Stimulated activated naive CD8-positive, alpha-beta T cell treated with anti-CD3 and anti-CD28 coated beads, Interleukin-15, Interleukin-2, amounts not matched to agents 100 ng/mL and 50 ng/mL, for 24 hours (primary cell): Measurements from ENCODE around the gene CASP3.
"Not testable (repeated sequence)": the region's sequence is repeated elsewhere in the genome, so short reads cannot be mapped to it uniquely, and the experiment has no call there.

Experiments used
- H3K27ac Mint-ChIP-seq: one replicate; pipeline ENCODE4 v1.8.0; 2021; ENCODE audit warnings: mild to moderate bottlenecking, mixed read lengths
- H3K27me3 Mint-ChIP-seq: one replicate; pipeline ENCODE4 v1.8.0; 2021; ENCODE audit warnings: mixed read lengths
- H3K36me3 Mint-ChIP-seq: one replicate; pipeline ENCODE4 v1.8.0; 2021; ENCODE audit warnings: low read depth, mixed read lengths
- H3K4me1 Mint-ChIP-seq: one replicate; pipeline ENCODE4 v1.8.0; 2021; ENCODE audit warnings: low read depth, mixed read lengths
- H3K4me3 Mint-ChIP-seq: one replicate; pipeline ENCODE4 v1.8.0; 2021; ENCODE audit warnings: mild to moderate bottlenecking, mixed read lengths
- H3K9me3 Mint-ChIP-seq: one replicate; pipeline ENCODE4 v1.8.0; 2021; ENCODE audit warnings: mixed read lengths

Gene CASP3

DNA sequence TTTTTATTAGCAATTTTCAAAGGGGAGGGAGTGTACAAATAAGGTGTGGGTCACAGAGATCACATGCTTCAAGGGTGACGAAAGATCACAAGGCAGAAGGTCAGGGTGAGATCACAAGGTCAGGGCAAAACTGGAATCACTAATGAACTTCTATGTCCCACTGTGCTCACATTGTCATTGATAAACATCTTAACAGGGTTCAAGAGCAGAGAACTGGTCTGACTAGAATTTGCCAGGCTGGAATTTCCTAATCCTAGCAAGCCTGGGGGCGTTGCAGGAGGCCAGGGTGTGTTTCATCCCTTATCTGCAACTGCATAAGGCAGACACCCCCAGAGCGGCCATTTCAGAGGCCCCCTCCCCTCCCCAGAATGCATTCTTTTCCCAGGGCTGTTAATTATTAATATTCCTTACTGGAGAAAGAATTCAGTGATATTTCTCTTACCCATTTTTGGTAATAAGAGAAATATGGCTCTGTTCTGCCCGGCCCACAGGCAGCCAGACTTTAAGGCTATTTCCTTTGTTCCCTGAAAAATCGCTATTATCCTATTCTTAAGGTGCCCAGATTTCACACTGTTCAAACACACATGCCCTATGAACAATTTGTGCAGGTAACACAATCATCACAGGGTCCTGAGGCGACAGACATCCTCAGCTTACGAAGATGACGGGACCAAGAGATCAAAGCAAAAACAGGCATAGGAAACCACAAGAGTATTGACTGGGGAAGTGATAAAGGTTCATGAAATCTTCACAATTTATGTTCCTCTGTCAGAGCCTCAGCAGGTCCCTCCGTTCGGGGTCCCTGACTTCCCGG is 23.3 kb downstream of the CASP3 start:
- H3K4me3 Mint-ChIP-seq, H3K27ac Mint-ChIP-seq, H3K9me3 Mint-ChIP-seq, H3K27me3 Mint-ChIP-seq: not testable (repeated sequence)
- Mint-ChIP-seq H3K4me1 (peaks cover 30% of the 10 kb centered on the region), H3K36me3 (peaks cover 73% of the 10 kb centered on the region)

DNA sequence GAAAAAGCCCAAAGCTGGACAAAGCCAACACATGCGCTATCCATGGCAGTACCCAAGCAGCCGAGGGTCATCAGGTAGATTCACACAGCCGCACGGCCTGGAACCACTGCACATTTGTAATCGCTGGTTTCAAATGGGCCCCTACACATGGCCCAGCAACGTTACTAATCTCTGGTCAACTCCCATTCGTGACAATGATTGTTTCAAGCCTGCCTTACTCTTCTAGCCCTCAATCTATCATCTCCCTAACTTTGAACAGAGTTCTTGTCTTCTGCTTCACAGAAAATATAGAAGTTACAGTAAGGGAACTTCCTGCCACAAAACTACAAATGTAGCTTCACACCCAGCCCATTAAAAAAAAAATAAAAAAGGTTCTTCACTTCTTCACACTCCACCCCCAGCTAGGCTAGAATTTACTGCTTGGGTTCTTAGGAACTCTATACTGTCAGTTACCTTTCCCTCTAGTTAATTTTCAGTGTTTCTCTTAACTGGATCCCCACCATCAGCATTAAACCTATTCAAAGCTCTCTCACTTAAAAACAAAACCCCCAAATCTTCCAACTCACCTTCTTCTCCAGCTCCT is 24.2 kb downstream of the CASP3 start:
- H3K27me3 Mint-ChIP-seq: no peaks in the 10 kb centered on the region
- H3K4me3 Mint-ChIP-seq: no peak overlapping the region
- H3K4me1 Mint-ChIP-seq: peaks cover 30% of the 10 kb centered on the region

GRCh38 chr4:184624504-184624903 is 24.7 kb downstream of the CASP3 start:
- H3K27ac Mint-ChIP-seq: peak overlapping the region; percentile 0
- H3K9me3 Mint-ChIP-seq, H3K27me3 Mint-ChIP-seq, H3K4me3 Mint-ChIP-seq: not testable (repeated sequence)
- peaks cover 58% of the 10 kb centered on the region for H3K36me3 Mint-ChIP-seq
- peaks cover 30% of the 10 kb centered on the region for H3K4me1 Mint-ChIP-seq

More for the DNA sequence above, 24.2 kb downstream of the CASP3 start:
- peaks cover 64% of the 10 kb centered on the region for H3K36me3 Mint-ChIP-seq
- H3K9me3 Mint-ChIP-seq: peaks cover 4% of the 10 kb centered on the region
- H3K27ac Mint-ChIP-seq: peak overlapping the region; percentile 75

- Mint-ChIP-seq H3K9me3 (peaks cover 4% of the 10 kb centered on the region), H3K36me3 (peaks cover 29% of the 10 kb centered on the region), H3K27ac (no peak overlapping the region), H3K4me3 (no peak overlapping the region), H3K27me3 (no peaks in the 10 kb centered on the region), H3K4me1 (peaks cover 19% of the 10 kb centered on the region)
These were observed 27.7 kb downstream of the CASP3 start for GRCh38 chr4:184621518-184621917.

GRCh38 chr4:184620212-184620867 is 28.9 kb downstream of the CASP3 start:
- Mint-ChIP-seq H3K9me3 (peaks cover 5% of the 10 kb centered on the region), H3K27ac (no peak overlapping the region), H3K36me3 (peaks cover 19% of the 10 kb centered on the region), H3K4me1 (peaks cover 8% of the 10 kb centered on the region), H3K27me3 (no peaks in the 10 kb centered on the region), H3K4me3 (no peak overlapping the region)

DNA sequence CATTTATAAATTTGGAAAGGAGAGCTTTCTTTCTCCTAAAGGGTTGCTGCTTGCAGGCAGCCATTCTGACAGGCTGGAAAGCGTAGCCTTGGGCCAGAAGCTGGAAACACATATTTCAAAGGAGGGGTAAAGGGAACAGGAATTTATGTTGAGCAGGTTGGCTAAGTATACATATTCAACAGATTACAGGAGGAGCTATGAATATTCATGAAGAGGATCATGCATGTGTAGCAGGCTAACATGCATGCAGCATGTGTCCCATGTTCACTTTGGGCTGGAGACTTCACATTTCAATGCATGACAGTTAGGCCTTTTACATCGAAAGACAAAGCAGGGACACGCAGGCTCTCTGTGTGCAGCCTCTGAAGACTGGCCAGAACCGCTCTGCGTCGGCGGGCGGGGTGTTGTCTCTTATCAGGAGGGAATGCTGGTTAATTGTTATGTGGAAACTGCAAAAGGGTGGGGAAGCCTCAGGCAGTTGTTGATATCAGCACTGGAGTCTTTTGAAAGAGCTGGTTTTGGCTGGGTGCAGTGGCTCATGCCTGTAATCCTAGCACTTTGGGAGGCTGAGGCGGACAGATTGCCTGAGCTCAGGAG is 31.5 kb downstream of the CASP3 start:
- Mint-ChIP-seq H3K4me1 (no peaks in the 10 kb centered on the region), H3K9me3 (peaks cover 13% of the 10 kb centered on the region), H3K27ac (no peak overlapping the region), H3K27me3 (no peaks in the 10 kb centered on the region), H3K4me3 (no peak overlapping the region), H3K36me3 (peaks cover 4% of the 10 kb centered on the region)

GRCh38 chr4:184616633-184617551 is 32.4 kb downstream of the CASP3 start:
- H3K4me1 Mint-ChIP-seq: no peaks in the 10 kb centered on the region
- H3K27ac Mint-ChIP-seq: no peak overlapping the region
- no peaks in the 10 kb centered on the region for H3K27me3 Mint-ChIP-seq
- H3K4me3 Mint-ChIP-seq: no peak overlapping the region
- peaks cover 13% of the 10 kb centered on the region for H3K9me3 Mint-ChIP-seq
- peaks cover 4% of the 10 kb centered on the region for H3K36me3 Mint-ChIP-seq

DNA sequence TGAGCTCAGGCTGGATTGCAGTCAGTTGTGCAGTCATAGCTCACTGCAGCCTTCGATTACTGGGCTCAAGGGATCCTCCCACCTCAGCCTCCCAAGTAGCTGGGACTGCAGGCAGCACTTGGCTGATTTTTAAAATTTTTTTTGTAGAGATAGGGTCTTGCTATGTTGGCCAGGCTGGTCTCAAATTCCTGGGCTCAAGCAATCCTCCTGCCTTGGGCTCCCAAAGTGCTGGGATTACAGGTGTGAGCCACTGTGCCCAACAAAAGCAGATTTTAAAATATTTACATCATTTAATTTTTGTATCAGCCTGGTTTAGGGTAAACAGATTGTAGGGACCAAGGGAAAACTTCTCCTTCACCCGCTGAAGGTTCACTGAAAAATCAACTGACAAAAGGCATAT is 33.1 kb downstream of the CASP3 start:
- H3K27me3 Mint-ChIP-seq, H3K36me3 Mint-ChIP-seq, H3K27ac Mint-ChIP-seq, H3K4me1 Mint-ChIP-seq, H3K4me3 Mint-ChIP-seq: not testable (repeated sequence)
- H3K9me3 Mint-ChIP-seq: peaks cover 13% of the 10 kb centered on the region

GRCh38 chr4:184614509-184614908 is 34.7 kb downstream of the CASP3 start:
- H3K9me3 Mint-ChIP-seq: peaks cover 13% of the 10 kb centered on the region

GRCh38 chr4:184613405-184613804 is 35.8 kb downstream of the CASP3 start:
- no peak overlapping the region for H3K27ac Mint-ChIP-seq
- no peaks in the 10 kb centered on the region for H3K4me1 Mint-ChIP-seq
- peaks cover 13% of the 10 kb centered on the region for H3K9me3 Mint-ChIP-seq
- H3K36me3 Mint-ChIP-seq: peaks cover 4% of the 10 kb centered on the region
- H3K4me3 Mint-ChIP-seq: no peak overlapping the region
- H3K27me3 Mint-ChIP-seq: no peaks in the 10 kb centered on the region

More at GRCh38 chr4:184614509-184614908, 34.7 kb downstream of the CASP3 start:
- H3K27me3 Mint-ChIP-seq: no peaks in the 10 kb centered on the region
- no peak overlapping the region for H3K27ac Mint-ChIP-seq
- H3K36me3 Mint-ChIP-seq: peaks cover 4% of the 10 kb centered on the region
- H3K4me3 Mint-ChIP-seq: no peak overlapping the region
- no peaks in the 10 kb centered on the region for H3K4me1 Mint-ChIP-seq

DNA sequence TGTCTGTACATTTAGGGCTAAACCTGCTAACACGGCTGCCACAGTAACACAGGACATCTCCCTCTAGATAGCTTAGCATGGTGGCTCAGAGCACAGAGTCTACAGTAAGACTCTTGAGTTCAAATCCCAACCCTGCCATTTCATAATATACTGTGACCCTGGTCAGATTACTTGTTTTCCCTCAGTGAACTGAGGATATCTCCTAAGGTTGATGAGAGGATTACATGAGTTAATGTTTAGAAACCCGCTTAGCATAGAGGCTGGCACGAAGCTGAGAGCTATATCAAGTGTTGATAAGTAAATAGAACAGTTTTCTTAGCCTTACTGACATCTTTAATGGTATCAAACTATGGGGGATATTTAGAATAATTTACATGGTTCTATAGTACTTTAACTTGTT is 37.2 kb downstream of the CASP3 start:
- H3K9me3 Mint-ChIP-seq: peaks cover 13% of the 10 kb centered on the region
- no peak overlapping the region for H3K27ac Mint-ChIP-seq
- H3K4me3 Mint-ChIP-seq: no peak overlapping the region
- no peaks in the 10 kb centered on the region for H3K27me3 Mint-ChIP-seq
- H3K4me1 Mint-ChIP-seq: no peaks in the 10 kb centered on the region
- peaks cover 4% of the 10 kb centered on the region for H3K36me3 Mint-ChIP-seq

DNA sequence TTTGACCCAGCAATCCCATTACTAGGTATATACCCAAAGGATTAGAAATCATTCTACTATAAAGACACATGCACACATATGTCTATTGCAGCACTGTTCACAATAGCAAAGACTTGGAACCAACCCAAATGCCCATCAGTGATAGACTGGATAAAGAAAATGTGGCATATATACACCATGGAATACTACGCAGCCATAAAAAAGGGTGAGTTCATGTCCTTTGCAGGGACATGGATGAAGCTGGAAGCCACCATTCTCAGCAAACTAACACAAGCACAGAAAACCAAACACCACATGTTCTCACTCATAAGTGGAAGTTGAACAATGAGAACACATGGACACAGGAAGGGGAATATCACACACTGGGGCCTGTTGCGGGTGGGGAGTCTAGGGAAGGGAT is 41.8 kb downstream of the CASP3 start:
- H3K4me3 Mint-ChIP-seq, H3K27ac Mint-ChIP-seq: not testable (repeated sequence)
- H3K9me3 Mint-ChIP-seq: peaks cover 11% of the 10 kb centered on the region

DNA sequence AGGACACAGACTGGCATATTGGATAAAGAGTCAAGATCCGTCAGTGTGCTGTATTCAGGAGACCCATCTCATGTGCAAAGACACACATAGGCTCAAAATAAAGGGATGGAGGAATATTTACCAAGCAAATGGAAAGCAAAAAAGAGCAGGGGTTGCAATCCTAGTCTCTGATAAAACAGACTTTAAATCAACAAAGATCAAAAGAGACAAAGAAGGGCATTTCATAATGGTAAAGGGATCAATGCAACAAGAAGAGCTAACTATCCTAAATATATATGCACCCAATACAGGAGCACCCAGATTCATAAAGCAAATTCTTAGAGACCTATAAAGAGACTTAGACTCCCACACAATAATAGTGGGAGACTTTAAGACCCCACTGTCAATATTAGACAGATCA is 46.4 kb downstream of the CASP3 start:
- not testable (repeated sequence) for H3K36me3 Mint-ChIP-seq
- peaks cover 17% of the 10 kb centered on the region for H3K27me3 Mint-ChIP-seq
- H3K4me1 Mint-ChIP-seq: peaks cover 20% of the 10 kb centered on the region

More for the DNA sequence above, 41.8 kb downstream of the CASP3 start:
- H3K36me3 Mint-ChIP-seq, H3K27me3 Mint-ChIP-seq, H3K4me1 Mint-ChIP-seq: not testable (repeated sequence)

DNA sequence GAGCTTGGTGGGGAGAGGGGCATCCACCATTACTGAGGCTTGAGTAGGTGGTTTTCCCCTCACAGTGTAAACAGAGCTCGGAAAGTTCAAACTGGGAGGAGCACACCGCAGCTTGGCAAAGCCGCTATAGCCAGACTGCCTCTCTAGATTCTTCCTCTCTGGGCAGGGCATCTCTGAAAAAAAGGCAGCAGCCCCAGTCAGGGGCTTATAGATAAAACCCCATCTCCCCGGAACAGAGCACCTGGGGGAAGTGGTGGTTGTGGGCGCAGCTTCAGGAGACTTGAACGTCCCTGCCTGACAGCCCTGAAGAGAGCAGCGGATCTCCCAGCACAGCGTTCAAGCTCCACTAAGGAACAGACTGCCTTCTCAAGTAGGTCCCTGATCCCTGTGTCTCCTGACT is 48.3 kb downstream of the CASP3 start:
- peaks cover 11% of the 10 kb centered on the region for H3K9me3 Mint-ChIP-seq
- H3K4me3 Mint-ChIP-seq: peak overlapping the region; percentile 32
- H3K27ac Mint-ChIP-seq, H3K36me3 Mint-ChIP-seq: not testable (repeated sequence)
- peaks cover 17% of the 10 kb centered on the region for H3K27me3 Mint-ChIP-seq
- H3K4me1 Mint-ChIP-seq: peaks cover 20% of the 10 kb centered on the region

More for the DNA sequence above, 46.4 kb downstream of the CASP3 start:
- peaks cover 11% of the 10 kb centered on the region for H3K9me3 Mint-ChIP-seq
- not testable (repeated sequence) for H3K27ac Mint-ChIP-seq, H3K4me3 Mint-ChIP-seq
